B cell (primary cell): Measurements from ENCODE around the gene HSPBP1. TPM values are rescaled to one million over a fixed set of nuclear protein-coding genes. Genes with fewer than 3 reads are reported as not detected.

Source experiments
- ATAC-seq: fragments of 200-7000 bp; cut with Tn5 transposase; one replicate; pipeline ENCODE4 v1.10.0; 2021; ENCODE audit warnings: low read depth, mild to moderate bottlenecking, moderate number of reproducible peaks, moderate library complexity
- CTCF ChIA-PET: fragments of 350-600 bp; sonication (Branson Sonifier 250); formaldehyde crosslinking; loops from one replicate; lab custom pipeline; 2021; ENCODE audit warnings: antibody characterized with exemption, inconsistent platforms; lab: Charles Lee
- POLR2A ChIA-PET: fragments of 350-600 bp; sonication (Branson Sonifier 250); formaldehyde crosslinking; loops from one replicate; lab custom pipeline; 2021; ENCODE audit warnings: antibody characterized with exemption; lab: Charles Lee
- DNase-seq: peaks from one replicate; pipeline ENCODE4 v3.0.0; 2013
- H2AFZ ChIP-seq: 2 replicates; pipeline ENCODE4 v1.6.1; 2012; ENCODE audit warnings: mild to moderate bottlenecking, low read depth, low read length; ENCODE audit not compliant: insufficient read depth, poor library complexity, severe bottlenecking
- H3K27ac ChIP-seq, 2 donors: 1 replicate in 1 of 2; 2 replicates in 1 of 2; pipeline ENCODE4 v1.5.1; 2012 to 2013; ENCODE audit warnings: low read length in 2 of 2, mild to moderate bottlenecking in 2 of 2, moderate library complexity in 1 of 2
- H3K27me3 ChIP-seq, 4 experiments: fragments of 200-600 bp in 1 of 4; sonication (generic) in 1 of 4; replicated peaks in 1 of 4; 1 replicate in 2 of 4; 2 replicates in 2 of 4; pipeline versions ENCODE4 v1.6.1 to v1.7.0; 2013 to 2016; ENCODE audit warnings: low read length in 3 of 4, mild to moderate bottlenecking in 2 of 4, mixed read lengths in 1 of 4, moderate library complexity in 1 of 4; ENCODE audit not compliant: insufficient read depth in 4 of 4, control insufficient read depth in 3 of 4; ENCODE audit errors: control extremely low read depth in 1 of 4
- H3K36me3 ChIP-seq, 2 experiments: replicated peaks in 1 of 2; 1 replicate in 1 of 2; 2 replicates in 1 of 2; pipeline versions ENCODE4 v1.6.1 to v1.7.1; 2013; ENCODE audit warnings: low read length in 1 of 2; ENCODE audit not compliant: insufficient read depth in 2 of 2, control insufficient read depth in 1 of 2; ENCODE audit errors: control extremely low read depth in 1 of 2, extremely low read depth in 1 of 2
- H3K4me1 ChIP-seq, 2 donors: fragments of 200-600 bp in 1 of 2; sonication (generic) in 1 of 2; 1 replicate in 1 of 2; 2 replicates in 1 of 2; pipeline versions ENCODE4 v1.5.1 to v1.6.1; 2013 to 2017; ENCODE audit warnings: low read length in 2 of 2; ENCODE audit not compliant: control insufficient read depth in 2 of 2, insufficient read depth in 2 of 2
- H3K4me2 ChIP-seq: replicated peaks from 2 replicates; pipeline ENCODE3; 2012; ENCODE audit warnings: mild to moderate bottlenecking, low read depth, low read length; ENCODE audit not compliant: poor library complexity, severe bottlenecking
- H3K4me3 ChIP-seq, 5 experiments: fragments of 200-600 bp in 1 of 5; sonication (generic) in 1 of 5; 1 replicate in 3 of 5; 2 replicates in 2 of 5; pipeline versions ENCODE4 v1.5.1 to v1.7.0; 2011 to 2016; ENCODE audit warnings: low read length in 4 of 5, mild to moderate bottlenecking in 4 of 5, low read depth in 2 of 5, control low read depth in 1 of 5, moderate library complexity in 1 of 5; ENCODE audit not compliant: insufficient read depth in 1 of 5; ENCODE audit errors: control extremely low read depth in 1 of 5, extremely low read depth in 1 of 5
- H3K79me2 ChIP-seq: fragments of 200-600 bp; sonication (generic); one replicate; pipeline ENCODE4 v1.6.0; 2016; ENCODE audit warnings: low read length; ENCODE audit not compliant: control insufficient read depth, insufficient read depth
- H3K9ac ChIP-seq: fragments of 200-600 bp; sonication (generic); 2 replicates; pipeline ENCODE4 v1.6.1; 2017; ENCODE audit warnings: mild to moderate bottlenecking, low read length, moderate library complexity
- H3K9me3 ChIP-seq, 3 donors: one replicate each; pipeline versions ENCODE4 v1.6.1 to v1.7.1; 2013; ENCODE audit warnings: low read length in 2 of 3; ENCODE audit not compliant: control insufficient read depth in 2 of 3, insufficient read depth in 1 of 3; ENCODE audit errors: control extremely low read depth in 1 of 3
- H4K20me1 ChIP-seq: 2 replicates; pipeline ENCODE4 v1.6.0; 2012; ENCODE audit warnings: mild to moderate bottlenecking, low read length; ENCODE audit not compliant: insufficient read depth, control insufficient read depth, poor library complexity, severe bottlenecking
- H3K27ac Mint-ChIP-seq: one replicate; pipeline ENCODE4 v1.8.0; 2021; ENCODE audit warnings: mixed read lengths
- H3K27me3 Mint-ChIP-seq: one replicate; pipeline ENCODE4 v1.8.0; 2021; ENCODE audit warnings: mixed read lengths
- H3K4me1 Mint-ChIP-seq: one replicate; pipeline ENCODE4 v1.8.0; 2021; ENCODE audit warnings: mixed read lengths
- H3K4me3 Mint-ChIP-seq: one replicate; pipeline ENCODE4 v1.8.0; 2021; ENCODE audit warnings: mixed read lengths
- H3K9me3 Mint-ChIP-seq: one replicate; pipeline ENCODE4 v1.8.0; 2022; ENCODE audit warnings: mixed read lengths; ENCODE audit not compliant: insufficient read depth
- EZH2 ChIP-seq: IDR thresholded peaks from 2 replicates; pipeline ENCODE4 v1.6.1; 2012; ENCODE audit warnings: borderline replicate concordance, low read depth, mild to moderate bottlenecking, moderate library complexity, low read length; ENCODE audit not compliant: insufficient read depth, poor library complexity, severe bottlenecking
- WGBS: methylation state at CpG from one replicate; pipeline ENCODE4 v1.1.5; 2013; ENCODE audit warnings: missing lambda C conversion rate; ENCODE audit not compliant: insufficient coverage; 5-methylcytosine and 5-hydroxymethylcytosine counted together
- intact Hi-C: fragments of 100-400 bp; cut with micrococcal nuclease; formaldehyde crosslinking; loops from one replicate; pipeline ENCODE4 v1.10.0; 2022
- polyA plus RNA-seq: library from polyadenylated mRNA; depleted of rRNA; stranded (reverse); fragments of >200 nt; gene quantifications from 2 replicates; pipeline ENCODE4 v1.2.3, GENCODE V29; 2012
- total RNA-seq, 2 donors: library from RNA; stranded (reverse); fragments of 120-200 nt in 1 of 2; gene quantifications; 1 replicate in 1 of 2; 2 replicates in 1 of 2; pipeline versions ENCODE4 v1.2.3 to v1.2.4, GENCODE V29; 2013 to 2022
- TF ChIP-seq, protein P1 (sequence below): fragments of 200-600 bp; IDR thresholded peaks from one replicate; pipeline ENCODE4 v1.8.0; 2022; ENCODE audit warnings: antibody characterized with exemption, mild to moderate bottlenecking

The HSPBP1 gene
- total and polyA plus RNA-seq, 2 donors (not counting 1 experiment from before 2014, with no cell fraction given): 15.6 to 19.0 TPM

DNA sequence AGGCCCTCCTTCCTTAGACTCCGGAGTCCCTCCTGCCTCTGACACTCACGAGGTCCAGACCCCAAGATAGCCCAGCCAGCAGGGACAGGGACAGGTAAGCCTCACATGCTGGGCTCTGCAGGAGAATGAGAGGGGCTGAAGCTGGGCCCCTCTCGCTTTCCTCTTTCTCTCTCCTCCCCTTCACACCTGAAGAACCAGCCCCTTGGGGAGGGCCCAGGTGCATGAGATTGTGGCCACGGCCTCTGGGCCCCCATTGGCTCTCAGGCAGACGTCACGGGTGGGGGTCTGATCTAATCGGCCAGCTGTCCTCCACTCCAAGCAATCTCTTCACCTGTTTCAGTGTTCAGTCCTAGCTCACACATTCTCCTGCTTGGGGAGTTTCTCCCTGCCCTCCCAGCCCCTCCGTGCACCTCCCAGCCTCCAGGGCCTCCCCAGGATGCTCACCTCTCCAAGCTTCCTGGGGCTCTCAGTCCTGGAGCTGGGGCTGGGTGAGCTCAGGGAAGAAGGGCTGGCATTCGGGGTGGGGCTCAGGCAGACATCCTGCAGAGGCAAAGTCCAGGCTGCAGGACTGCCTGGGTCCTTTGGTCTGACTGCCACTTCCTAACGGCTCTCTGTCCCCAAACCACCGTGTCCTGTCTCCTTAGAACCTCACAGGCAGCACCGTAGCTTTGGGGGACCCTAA lies 42.4 kb upstream of the HSPBP1 start:
- no peak for DNase-seq
- H3K27me3 ChIP-seq: peaks cover 0 to 10% (median 1%) of the 10 kb centered on the region in 4 experiments
- ATAC-seq: no peak
- Mint-ChIP-seq H3K9me3 (no peaks in the 10 kb centered on the region), H3K4me1 (no peaks in the 10 kb centered on the region), H3K27ac (no peak overlapping the region), H3K27me3 (peaks cover 26% of the 10 kb centered on the region), H3K4me3 (no peak overlapping the region)
- TF ChIP-seq, protein P1, sequence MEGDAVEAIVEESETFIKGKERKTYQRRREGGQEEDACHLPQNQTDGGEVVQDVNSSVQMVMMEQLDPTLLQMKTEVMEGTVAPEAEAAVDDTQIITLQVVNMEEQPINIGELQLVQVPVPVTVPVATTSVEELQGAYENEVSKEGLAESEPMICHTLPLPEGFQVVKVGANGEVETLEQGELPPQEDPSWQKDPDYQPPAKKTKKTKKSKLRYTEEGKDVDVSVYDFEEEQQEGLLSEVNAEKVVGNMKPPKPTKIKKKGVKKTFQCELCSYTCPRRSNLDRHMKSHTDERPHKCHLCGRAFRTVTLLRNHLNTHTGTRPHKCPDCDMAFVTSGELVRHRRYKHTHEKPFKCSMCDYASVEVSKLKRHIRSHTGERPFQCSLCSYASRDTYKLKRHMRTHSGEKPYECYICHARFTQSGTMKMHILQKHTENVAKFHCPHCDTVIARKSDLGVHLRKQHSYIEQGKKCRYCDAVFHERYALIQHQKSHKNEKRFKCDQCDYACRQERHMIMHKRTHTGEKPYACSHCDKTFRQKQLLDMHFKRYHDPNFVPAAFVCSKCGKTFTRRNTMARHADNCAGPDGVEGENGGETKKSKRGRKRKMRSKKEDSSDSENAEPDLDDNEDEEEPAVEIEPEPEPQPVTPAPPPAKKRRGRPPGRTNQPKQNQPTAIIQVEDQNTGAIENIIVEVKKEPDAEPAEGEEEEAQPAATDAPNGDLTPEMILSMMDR: no peak
- no peak for TF ChIP-seq EZH2
- no peak overlapping the region for H3K4me2 ChIP-seq
- WGBS: 49% methylated on average over 11 of the region's 12 CpGs
- no peaks in the 10 kb centered on the region for H3K79me2 ChIP-seq
- CTCF ChIA-PET: no interaction called here
- POLR2A ChIA-PET: no interaction called here
- H2AFZ ChIP-seq: no peak overlapping the region
- peaks cover 0 to 4% of the 10 kb centered on the region in 2 donors for H3K4me1 ChIP-seq
- intact Hi-C loops: no loop called here
- H3K27ac ChIP-seq: no peak overlapping the region
- no peaks in the 10 kb centered on the region for H3K36me3 ChIP-seq
- no peaks in the 10 kb centered on the region for H4K20me1 ChIP-seq
- H3K9ac ChIP-seq: no peak overlapping the region
- H3K9me3 ChIP-seq: peaks cover 0 to 4% (median 0%) of the 10 kb centered on the region in 3 donors
- H3K4me3 ChIP-seq: no peak overlapping the region

DNA sequence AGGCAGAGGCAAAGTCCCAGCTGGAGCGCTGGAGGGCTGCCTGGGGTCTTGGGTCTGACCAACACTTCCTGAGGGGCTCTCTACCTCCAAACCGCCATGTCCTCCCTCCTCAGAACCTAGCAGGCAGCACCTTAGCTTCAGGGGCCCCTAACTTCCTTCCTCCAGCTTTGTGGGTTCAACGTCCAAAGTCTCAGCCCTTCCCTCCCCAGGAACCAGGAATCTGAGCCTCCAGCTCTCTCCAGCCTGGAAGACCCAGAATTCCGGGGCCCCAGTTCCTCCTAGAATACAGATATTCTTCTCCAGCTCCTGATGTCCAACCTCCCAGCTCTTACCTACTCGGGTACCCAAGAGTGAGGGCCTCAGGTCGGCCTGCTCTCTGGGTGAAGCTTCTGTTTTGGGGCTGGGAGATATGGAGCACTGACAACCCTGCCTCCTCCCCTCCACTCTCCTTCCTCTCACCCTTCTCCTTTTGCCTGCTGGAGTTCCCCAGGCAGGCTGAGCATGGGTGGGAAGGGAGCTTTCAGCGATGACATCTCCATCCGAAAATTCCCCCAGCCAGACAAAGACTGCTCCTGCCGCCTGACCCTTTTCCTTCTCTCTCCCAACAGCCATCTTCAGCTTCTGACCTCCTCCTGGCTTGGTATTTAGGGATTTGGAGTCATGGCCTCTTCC lies 41.7 kb upstream of the HSPBP1 start:
- peaks cover 0 to 10% (median 1%) of the 10 kb centered on the region in 4 experiments for H3K27me3 ChIP-seq
- TF ChIP-seq, protein P1: no peak
- TF ChIP-seq EZH2: no peak
- Mint-ChIP-seq H3K9me3 (no peaks in the 10 kb centered on the region), H3K4me3 (no peak overlapping the region), H3K27me3 (peaks cover 25% of the 10 kb centered on the region), H3K27ac (no peak overlapping the region), H3K4me1 (no peaks in the 10 kb centered on the region)
- CTCF ChIA-PET: no interaction called here
- POLR2A ChIA-PET: interaction anchor here (0.8 kb wide), 1 partner anchor 27 kb away, joined by 4 read pairs; no protein-coding TSS in a partner anchor
- H3K4me2 ChIP-seq: no peak overlapping the region
- H3K9me3 ChIP-seq: peaks cover 0 to 4% (median 0%) of the 10 kb centered on the region in 3 donors
- no peaks in the 10 kb centered on the region for H4K20me1 ChIP-seq
- H3K27ac ChIP-seq: no peak overlapping the region
- H3K79me2 ChIP-seq: no peaks in the 10 kb centered on the region
- WGBS: 25% methylated on average over 4 of the region's 9 CpGs
- DNase-seq (no peak), ATAC-seq (no peak)
- H3K4me3 ChIP-seq: no peak overlapping the region
- no peak overlapping the region for H3K9ac ChIP-seq
- intact Hi-C loops: no loop called here
- H2AFZ ChIP-seq: no peak overlapping the region
- peaks cover 0 to 4% of the 10 kb centered on the region in 2 donors for H3K4me1 ChIP-seq
- H3K36me3 ChIP-seq: no peaks in the 10 kb centered on the region
